RKO (cell line): ENCODE results near the gene PDXK.
A peak's percentile ranks its signal among the peaks of the same experiment; 100 is the strongest.

ENCODE experiments used
- DNase-seq: peaks from one replicate; pipeline ENCODE4 v3.0.0-alpha.2; 2016; ENCODE audit warnings: low spot score

Gene PDXK

DNA sequence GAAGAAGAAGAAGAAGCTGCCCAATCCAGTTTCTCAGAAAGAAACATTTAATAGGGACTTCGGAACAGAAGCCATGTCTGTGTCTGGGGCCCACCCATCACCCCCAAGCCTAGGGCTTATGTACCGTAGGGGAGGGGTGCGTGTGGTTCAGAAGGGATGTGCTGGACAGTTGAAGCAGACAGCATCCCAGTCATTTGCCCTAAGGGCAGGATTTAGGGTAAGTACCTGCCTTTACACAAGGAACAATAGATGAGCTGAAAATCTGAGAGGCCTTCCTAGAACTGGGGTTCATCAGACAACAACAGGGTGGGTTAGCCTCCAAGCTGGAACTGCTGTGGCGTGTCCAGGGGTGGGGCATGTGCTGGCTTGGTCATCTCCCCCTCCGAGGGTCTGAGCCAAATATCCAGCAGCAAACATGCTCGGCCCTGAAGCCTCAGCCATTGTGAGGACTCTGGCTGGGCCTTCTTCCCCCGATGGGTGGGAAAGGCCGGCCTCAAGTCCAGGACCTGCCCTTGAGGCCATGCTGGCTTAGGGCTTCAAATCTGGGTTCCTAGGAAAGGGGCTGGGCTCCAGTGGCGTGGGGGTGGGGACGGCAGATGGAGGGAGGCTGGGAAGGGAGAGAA lies 45.1 kb downstream of the PDXK start:
- DNase-seq = no peak

- DNase-seq = no peak
Measured at GRCh38 chr21:43764576-43765495, 45.9 kb downstream of the PDXK start.

DNA sequence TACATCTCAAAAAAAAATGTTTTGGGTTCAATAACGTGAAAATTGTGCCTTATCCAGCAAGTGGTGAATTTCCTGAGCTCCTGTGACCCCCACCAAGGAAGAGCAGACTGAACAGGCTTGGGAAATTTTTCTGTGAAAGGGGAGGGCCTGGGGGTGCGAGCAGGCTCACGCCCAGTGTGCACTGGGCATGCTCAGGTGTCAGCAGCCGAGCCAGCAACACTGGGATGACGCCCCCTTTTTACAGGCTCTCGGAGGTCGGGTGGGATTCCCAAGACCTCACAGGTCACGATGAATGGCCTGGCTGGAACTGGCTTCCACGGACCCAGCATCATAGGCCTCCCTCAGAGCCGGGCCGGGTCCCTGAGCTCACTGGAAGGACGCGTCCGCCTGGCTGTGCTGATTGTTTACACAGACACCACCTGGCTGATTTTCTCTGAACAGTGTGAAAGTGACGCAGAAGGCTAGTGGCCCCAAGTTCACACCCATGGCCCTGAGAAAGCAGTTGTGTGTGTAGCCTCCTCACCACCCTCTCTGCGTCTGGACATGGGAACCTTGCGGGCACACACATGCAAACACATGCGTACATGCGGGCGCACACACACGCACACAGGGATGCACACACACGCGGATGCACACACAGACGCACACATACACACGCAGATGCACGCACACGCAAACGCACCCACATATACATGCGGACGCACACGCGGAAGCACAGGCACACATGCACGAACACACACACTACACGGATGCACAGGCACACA lies 48.0 kb downstream of the PDXK start:
- no peak for DNase-seq

GRCh38 chr21:43767498-43767983 lies 48.6 kb downstream of the PDXK start:
- DNase-seq = no peak

DNA sequence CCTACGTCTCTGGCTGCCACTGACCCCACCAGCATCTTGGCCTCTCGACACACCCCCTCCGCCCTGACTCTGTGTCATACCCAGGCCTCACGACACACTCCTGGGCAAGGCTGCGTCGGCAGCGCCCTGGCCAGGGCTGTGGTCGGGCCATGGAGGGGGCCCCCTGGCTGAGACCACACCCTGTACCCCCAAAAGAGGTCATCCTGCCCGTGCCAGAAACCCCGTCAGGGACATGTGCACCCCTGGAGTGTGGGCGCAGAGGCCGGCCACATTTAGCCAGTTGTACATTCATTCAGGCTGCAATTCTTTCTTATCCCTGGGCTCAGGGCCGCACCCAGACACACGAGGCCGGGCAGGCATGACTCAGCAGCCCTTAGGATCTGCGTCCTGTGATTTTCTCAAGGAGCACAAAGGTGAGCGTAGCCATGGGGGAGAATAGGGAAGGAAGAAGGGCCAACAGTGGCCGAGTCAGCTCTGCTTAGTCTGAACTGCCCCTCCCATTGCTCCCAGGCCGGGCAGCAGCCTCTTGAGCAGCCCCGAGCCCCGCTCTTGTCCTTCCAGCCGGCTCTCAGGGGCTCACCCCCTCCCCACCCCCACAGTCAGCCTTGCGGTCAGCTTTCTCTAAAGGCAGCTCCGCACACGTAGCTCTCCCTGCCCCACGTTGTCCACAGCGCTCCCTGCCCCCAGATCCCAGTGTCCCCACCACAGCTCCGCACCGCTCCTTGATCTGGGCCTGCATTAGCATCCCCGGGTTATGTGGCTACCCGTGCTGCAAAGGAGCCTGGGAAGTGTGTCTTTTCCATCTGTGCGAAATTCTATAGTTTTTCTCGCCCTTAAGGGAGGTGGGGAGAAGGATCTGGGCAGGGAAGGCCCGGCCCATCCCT lies 49.3 kb downstream of the PDXK start:
- DNase-seq = peak; percentile 32

DNA sequence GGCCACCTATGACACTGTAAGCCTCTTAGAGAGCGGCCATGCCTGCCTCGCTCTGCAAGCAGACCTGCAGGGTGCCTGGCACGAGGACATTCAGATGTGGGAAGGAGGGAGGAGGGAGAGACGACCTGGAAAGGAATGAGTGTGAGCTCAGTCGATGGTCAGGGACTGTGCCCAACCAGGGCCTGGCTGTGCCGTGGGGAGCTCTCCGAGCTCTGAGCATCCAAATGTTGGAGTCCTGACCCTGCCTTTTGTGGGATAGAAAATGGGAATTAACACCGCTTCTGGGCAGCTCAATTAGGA lies 49.9 kb downstream of the PDXK start:
- no peak for DNase-seq

- no peak for DNase-seq
Measured at GRCh38 chr21:43769325-43769958, 50.5 kb downstream of the PDXK start.

DNA sequence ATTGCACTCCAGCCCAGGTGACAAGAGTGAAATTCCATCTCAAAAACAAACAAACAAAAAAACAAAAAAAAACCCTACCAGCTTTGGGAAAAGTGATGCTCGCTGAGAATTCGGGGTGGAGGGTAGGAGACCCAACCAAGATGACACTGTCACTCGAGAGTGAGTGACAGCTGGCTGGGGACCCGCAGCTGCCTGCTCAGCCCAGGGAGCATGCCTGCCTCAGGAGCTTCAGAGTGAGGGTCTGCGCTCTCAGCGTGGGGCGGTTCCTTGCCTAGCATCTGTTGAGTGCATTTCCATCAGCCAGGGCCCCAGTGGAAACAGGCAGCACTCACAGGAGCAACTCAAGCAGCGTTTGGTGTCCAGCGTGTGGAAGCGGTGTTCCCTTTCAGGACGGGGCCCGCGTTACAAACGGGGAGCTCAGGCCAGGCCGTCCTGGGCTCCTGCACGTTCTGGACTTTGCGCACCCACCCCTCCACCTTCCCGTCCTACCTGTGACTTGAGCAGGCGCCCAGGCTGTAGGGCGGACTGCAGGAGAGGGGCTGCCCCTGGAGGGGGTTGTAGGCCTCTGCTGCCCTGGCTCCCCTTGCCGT lies 51.2 kb downstream of the PDXK start:
- DNase-seq = no peak

DNA sequence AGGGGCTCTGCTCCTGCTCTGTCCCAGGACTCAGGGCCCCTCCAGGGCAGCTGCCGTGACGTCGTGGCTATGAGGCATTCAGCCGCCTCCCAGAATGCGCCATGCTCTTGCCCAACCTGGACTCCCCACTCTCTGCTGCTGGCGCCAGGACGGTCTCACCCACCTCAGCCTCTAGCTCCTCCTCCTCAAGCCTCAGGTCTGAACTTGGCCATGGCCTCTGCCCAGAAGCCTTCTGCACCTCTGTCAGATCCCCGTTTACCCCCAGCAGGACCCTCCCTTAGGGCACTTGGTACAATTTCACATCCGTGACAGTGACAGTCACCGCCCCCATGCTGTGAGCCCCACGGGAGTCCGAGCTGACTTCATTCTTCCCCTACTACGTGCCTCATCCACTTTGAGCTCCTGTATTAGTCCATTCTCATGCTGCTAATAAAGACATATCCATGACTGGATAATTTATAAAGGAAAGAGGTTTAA lies 52.3 kb downstream of the PDXK start:
- no peak for DNase-seq

GRCh38 chr21:43771698-43772424 lies 52.9 kb downstream of the PDXK start:
- no peak for DNase-seq

GRCh38 chr21:43772425-43772821 lies 53.5 kb downstream of the PDXK start:
- DNase-seq = no peak

- DNase-seq = no peak
Measured at GRCh38 chr21:43774163-43774562, 55.2 kb downstream of the PDXK start.

GRCh38 chr21:43775190-43775589 lies 56.3 kb downstream of the PDXK start:
- DNase-seq = no peak

GRCh38 chr21:43775795-43776430 lies 57.0 kb downstream of the PDXK start, which contains the start of gene CSTB:
CSTB (minus strand) TSS chr21:43776308; CDS start chr21:43776269, 39 bp downstream.
- DNase-seq = peak; percentile 63

DNA sequence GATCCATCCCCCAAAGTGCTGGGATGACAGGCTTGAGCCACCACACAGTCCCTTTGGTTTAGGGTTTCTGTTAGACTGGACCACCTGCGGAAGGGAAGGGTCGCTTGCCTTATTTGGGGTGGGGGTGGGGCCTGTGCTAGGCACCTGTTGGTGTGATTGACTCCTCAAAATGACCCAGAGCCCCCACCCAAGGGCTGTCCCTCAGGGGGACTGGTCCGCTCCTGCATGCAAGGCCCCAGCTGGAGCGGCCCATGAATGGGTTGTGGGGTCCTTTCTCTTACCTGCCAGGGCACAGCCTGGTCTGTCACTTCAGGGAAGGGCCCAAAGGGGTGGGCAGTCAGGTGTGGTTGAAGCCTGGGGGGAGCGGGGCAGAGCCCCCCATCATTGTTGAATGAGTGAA lies 59.0 kb downstream of the PDXK start:
- no peak for DNase-seq

- peak; percentile 34 for DNase-seq
Measured at GRCh38 chr21:43778469-43779335, 59.8 kb downstream of the PDXK start.

- DNase-seq = no peak
Measured at GRCh38 chr21:43779660-43780059, 60.7 kb downstream of the PDXK start.

GRCh38 chr21:43781846-43782245 lies 62.9 kb downstream of the PDXK start:
- DNase-seq = no peak
